Measurements from ENCODE around the gene AGRN. TPM values are rescaled to one million over a fixed set of nuclear protein-coding genes. Genes with fewer than 3 reads are reported as not detected.
"Not testable (repeated sequence)": the region's sequence is repeated elsewhere in the genome, so short reads cannot be mapped to it uniquely, and the experiment has no call there.

AGRN gene
- total RNA-seq, 1 experiment from 2014 or later, result 134 TPM

DNA sequence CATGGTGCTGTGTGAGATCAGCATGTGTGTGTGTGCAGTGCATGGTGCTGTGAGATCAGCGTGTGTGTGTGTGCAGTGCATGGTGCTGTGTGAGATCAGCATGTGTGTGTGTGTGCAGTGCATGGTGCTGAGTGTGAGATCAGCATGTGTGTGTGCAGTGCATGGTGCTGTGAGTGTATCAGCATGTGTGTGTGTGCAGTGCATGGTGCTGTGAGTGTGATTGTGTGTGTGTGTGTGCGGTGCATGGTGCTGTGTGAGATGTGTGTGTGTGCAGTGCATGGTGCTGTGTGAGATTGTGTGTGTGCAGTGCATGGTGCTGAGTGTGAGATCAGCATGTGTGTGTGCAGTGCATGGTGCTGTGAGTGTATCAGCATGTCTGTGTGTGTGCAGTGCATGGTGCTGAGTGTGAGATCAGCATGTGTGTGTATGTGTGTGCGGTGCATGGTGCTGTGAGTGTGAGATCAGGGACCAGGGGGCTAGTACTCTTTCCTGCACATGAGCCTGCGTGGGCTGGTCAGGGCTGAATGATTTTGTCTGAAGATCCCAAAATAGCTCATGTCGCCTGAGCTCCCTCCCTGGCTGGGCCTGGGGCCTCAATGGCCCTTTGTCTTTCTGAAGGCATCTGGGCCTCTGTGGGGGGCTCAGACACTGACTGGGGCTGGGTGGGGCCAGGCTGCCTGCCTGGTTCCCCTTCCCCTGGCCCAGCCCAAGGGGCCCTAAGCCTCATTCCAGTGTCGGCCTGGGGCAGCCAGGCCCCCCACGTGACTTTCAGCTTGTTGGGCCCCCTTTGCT lies 11.1 kb downstream of the AGRN start:
- BruUV-seq (replicated peaks); intact Hi-C loops (cut with micrococcal nuclease); H3K4me2 ChIP-seq (ENCODE audit: low read length); POLR2A ChIA-PET; H3K9ac ChIP-seq (ENCODE audit: low read length); CTCF ChIA-PET; RAD21 ChIA-PET (ENCODE audit: low non-redundant PET in 1 of 2, low total read pairs in 2 of 2, uncharacterized antibody in 2 of 2, unreplicated experiment in 2 of 2); H3K4me3 ChIP-seq (replicated peaks in 1 of 2; ENCODE audit: low read depth in 1 of 2, low read length in 2 of 2); H3K27me3 ChIP-seq (ENCODE audit: insufficient read depth, low read length); H4K20me1 ChIP-seq (ENCODE audit: insufficient read depth); H3K4me1 ChIP-seq (ENCODE audit: control insufficient read depth in 1 of 2, insufficient read depth in 2 of 2, low read length in 2 of 2); ATAC-seq; H3K27ac ChIP-seq (ENCODE audit: low read depth, low read length); H3K9me2 ChIP-seq (ENCODE audit: insufficient read depth); DNase-seq (ENCODE audit: low read depth, low spot score); H3K9me3 ChIP-seq (ENCODE audit: control insufficient read depth in 1 of 2, insufficient read depth in 1 of 2, low read depth in 1 of 2, low read length in 2 of 2); H2AFZ ChIP-seq (ENCODE audit: low read depth, low read length, poor library complexity, severe bottlenecking): not testable (repeated sequence)
- Histone ChIP-seq H3K36me3 (ENCODE audit: control insufficient read depth in 1 of 2, insufficient read depth in 2 of 2, low read length in 2 of 2) (peaks cover 0 to 15% of the 10 kb centered on the region in 2 experiments; a peak in 1 of 4 replicates), H3K79me2 (ENCODE audit: insufficient read depth, low read length) (peaks cover 65% of the 10 kb centered on the region)

DNA sequence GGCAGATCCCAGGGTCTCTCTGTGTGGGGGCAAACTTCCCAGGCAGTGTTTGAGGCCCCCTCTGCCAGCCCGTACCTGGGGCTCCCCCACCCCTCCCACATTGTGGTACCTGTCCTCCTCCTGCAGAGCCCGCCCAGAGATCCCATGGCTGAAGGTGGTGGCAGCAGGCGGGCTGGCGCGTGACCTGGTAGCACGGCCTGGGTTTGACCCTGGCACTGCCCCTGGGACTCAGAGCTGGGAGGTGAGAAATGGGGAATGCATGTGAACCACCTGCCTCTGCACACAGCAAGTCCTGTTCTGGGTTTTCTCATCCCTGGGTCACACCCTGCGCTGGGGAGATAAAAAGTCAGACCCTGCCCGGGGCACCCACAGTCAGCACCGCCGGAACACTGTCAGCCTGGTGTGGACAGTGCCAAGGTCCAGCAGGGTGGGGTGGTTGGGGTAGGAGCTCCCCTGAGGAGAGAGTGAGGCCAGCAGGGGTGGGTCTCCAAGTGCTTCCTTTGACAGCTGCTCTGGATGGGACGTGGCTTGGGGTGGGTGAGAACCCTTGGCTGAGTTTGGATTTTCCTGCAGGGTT lies 11.8 kb downstream of the AGRN start:
- no peaks in the 10 kb centered on the region for H3K9me2 ChIP-seq (ENCODE audit: insufficient read depth)
- DNase-seq (ENCODE audit: low read depth, low spot score) (no peak), ATAC-seq (no peak)
- ChIA-PET CTCF (no interaction called here), POLR2A (no interaction called here), RAD21 (ENCODE audit: low non-redundant PET in 1 of 2, low total read pairs in 2 of 2, uncharacterized antibody in 2 of 2, unreplicated experiment in 2 of 2) (no interaction called here)
- no peak overlapping the region for H3K4me2 ChIP-seq (ENCODE audit: low read length)
- H3K79me2 ChIP-seq (ENCODE audit: insufficient read depth, low read length), result peaks cover 65% of the 10 kb centered on the region
- BruUV-seq (replicated peaks), result no TSS peak
- H4K20me1 ChIP-seq (ENCODE audit: insufficient read depth), result no peaks in the 10 kb centered on the region
- H3K36me3 ChIP-seq (ENCODE audit: control insufficient read depth in 1 of 2, insufficient read depth in 2 of 2, low read length in 2 of 2), result peaks cover 0 to 19% of the 10 kb centered on the region in 2 experiments; a peak in 1 of 4 replicates
- no peak overlapping the region for H2AFZ ChIP-seq (ENCODE audit: low read depth, low read length, poor library complexity, severe bottlenecking)
- TF ChIP-seq, protein P1, sequence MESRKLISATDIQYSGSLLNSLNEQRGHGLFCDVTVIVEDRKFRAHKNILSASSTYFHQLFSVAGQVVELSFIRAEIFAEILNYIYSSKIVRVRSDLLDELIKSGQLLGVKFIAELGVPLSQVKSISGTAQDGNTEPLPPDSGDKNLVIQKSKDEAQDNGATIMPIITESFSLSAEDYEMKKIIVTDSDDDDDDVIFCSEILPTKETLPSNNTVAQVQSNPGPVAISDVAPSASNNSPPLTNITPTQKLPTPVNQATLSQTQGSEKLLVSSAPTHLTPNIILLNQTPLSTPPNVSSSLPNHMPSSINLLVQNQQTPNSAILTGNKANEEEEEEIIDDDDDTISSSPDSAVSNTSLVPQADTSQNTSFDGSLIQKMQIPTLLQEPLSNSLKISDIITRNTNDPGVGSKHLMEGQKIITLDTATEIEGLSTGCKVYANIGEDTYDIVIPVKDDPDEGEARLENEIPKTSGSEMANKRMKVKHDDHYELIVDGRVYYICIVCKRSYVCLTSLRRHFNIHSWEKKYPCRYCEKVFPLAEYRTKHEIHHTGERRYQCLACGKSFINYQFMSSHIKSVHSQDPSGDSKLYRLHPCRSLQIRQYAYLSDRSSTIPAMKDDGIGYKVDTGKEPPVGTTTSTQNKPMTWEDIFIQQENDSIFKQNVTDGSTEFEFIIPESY (IDR thresholded peaks at IDR 0.05; ENCODE audit: extremely low read depth, insufficient replicate concordance, low read length), result no peak
- TF ChIP-seq ZFX (IDR thresholded peaks at IDR 0.05), result no peak
- no peak for TF ChIP-seq JUND (IDR thresholded peaks at IDR 0.05)
- TF ChIP-seq EZH2phosphoT487 (IDR thresholded peaks at IDR 0.05; ENCODE audit: borderline replicate concordance), result no peak
- TF ChIP-seq SIN3A (IDR thresholded peaks at IDR 0.05; ENCODE audit: low read depth), result no peak
- no peak overlapping the region for H3K9ac ChIP-seq (ENCODE audit: low read length)
- H3K27ac ChIP-seq (ENCODE audit: low read depth, low read length), result no peak overlapping the region; the same call in 1 of the 2 replicates
- no peak overlapping the region for H3K4me3 ChIP-seq (replicated peaks in 1 of 2; ENCODE audit: low read depth in 1 of 2, low read length in 2 of 2)
- H3K27me3 ChIP-seq (ENCODE audit: insufficient read depth, low read length), result no peaks in the 10 kb centered on the region
- H3K9me3 ChIP-seq (ENCODE audit: control insufficient read depth in 1 of 2, insufficient read depth in 1 of 2, low read depth in 1 of 2, low read length in 2 of 2), result no peaks in the 10 kb centered on the region
- H3K4me1 ChIP-seq (ENCODE audit: control insufficient read depth in 1 of 2, insufficient read depth in 2 of 2, low read length in 2 of 2), result peaks cover 0 to 6% of the 10 kb centered on the region in 2 experiments; a peak in 1 of 4 replicates
- intact Hi-C loops (cut with micrococcal nuclease), result no loop called here

All from HCT116 (cell line).